GM04503 (cell line): ENCODE measurements around the gene UNG.
A peak's percentile ranks its signal among the peaks of the same experiment; 100 is the strongest.
"Not testable (repeated sequence)": the region's sequence is repeated elsewhere in the genome, so short reads cannot be mapped to it uniquely, and the experiment has no call there.

ENCODE experiments used
- DNase-seq: peaks from one replicate; pipeline ENCODE4 v3.0.0-alpha.2; 2012; ENCODE audit warnings: low read depth

UNG gene

GRCh38 chr12:109097435-109098182 is at the start of gene UNG:
TSS of gene UNG (plus strand) at chr12:109097597. CDS start at chr12:109097680, 83 bp downstream.
- DNase-seq: peak; percentile 63

DNA sequence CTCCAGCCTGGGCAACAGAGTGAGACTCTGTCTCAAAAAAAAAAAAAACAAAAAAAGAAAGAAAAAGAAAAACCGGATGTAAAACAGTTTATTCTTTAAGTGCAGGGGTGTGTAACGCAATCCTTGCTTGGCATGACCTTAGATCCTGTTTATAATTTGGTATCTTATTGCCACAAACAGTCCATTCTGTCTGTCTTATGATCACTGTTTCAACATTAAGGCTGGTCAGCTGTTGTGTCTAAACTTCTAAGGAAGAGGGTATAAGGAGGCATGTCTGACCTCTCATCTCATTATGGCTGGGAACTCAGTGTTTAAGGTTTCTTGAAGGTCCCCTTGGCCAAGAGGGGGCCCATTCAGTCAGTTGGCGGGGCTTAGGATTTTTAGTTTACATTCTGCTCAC is 48.7 kb upstream of the UNG start:
- DNase-seq: not testable (repeated sequence)

- DNase-seq: not testable (repeated sequence)
Observed at GRCh38 chr12:109049794-109050193, 47.6 kb upstream of the UNG start.

DNA sequence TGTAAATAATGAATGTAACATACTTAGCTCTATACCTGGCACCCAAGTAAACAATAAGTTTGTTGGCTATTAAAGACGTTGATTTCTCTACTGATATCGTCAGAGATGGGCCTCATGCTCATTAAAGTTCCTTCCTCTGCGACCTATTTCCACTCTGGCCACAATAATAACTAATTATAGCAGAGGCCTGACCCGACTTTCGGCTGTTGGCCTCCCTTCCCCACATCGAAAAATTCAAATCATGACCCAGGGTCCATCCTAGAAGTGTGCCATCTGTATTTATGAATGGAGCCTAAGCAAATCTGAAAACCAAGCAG is 45.3 kb upstream of the UNG start:
- no peak for DNase-seq

GRCh38 chr12:109052414-109053323 is 44.7 kb upstream of the UNG start, which contains the start of gene USP30:
TSS of gene USP30 (plus strand) at chr12:109052576. CDS start at chr12:109052679, 103 bp downstream.
- peak; percentile 36 for DNase-seq

GRCh38 chr12:109053382-109054123 is 43.8 kb upstream of the UNG start:
- no peak for DNase-seq

GRCh38 chr12:109054124-109054513 is 43.3 kb upstream of the UNG start:
- DNase-seq: not testable (repeated sequence)

DNA sequence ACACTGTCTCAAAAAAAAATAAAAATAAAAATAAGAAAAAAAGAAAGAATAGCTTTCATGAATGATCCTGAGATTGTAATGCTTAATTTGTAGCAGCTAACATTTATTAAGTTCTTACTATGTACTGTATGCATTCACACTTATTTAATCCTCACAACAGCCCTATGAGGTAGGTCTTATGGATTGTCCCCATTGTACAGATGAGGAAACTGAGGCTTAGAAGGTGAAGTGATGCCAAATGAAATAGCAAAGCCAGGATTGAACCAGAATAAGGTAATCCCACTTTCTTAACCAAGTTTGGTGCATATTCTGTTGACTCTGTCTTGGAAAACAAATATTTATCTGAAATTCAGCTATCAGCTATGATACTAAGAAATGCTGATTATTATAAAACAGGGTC is 42.9 kb upstream of the UNG start:
- DNase-seq: no peak

DNA sequence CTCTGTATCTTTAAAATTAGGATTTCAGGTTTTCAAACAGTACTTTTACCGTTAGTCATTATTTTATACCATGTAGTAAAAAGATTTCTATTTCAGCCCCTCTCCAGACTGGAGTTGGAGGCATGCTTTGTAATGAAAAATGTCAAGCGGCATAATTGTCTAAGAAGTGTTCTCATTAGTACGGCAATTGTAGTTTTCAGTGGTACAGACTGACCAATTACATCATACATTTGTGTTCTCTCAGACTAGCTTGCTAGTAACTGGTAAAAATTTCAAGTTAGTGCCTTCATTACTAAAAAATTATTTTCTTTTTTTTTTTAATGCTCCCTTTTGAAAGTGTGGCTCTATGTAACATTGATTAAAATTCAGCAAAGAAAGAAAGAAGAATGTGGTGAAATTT is 40.5 kb upstream of the UNG start:
- no peak for DNase-seq

- no peak for DNase-seq
Observed at GRCh38 chr12:109057376-109057775, 40.0 kb upstream of the UNG start.

DNA sequence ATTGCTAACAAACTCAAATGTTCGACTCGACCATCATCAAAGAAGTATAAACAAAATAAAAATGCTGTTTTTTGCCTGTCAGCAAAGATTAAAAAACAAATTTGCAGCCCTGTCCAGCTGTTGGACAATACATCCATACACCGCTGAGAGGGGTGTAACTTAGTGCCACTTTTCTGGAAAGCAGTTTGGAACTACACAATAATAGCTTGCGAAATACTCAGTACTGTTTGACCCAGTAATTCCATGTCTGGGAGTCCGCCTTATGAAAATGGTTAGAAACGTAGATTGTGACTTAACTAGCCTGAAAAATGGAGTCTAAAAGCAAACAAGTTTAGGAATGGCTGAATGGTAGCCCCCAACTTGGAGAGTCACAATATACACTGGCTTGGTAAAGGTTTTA is 38.6 kb upstream of the UNG start:
- no peak for DNase-seq

- no peak for DNase-seq
Observed at GRCh38 chr12:109064143-109064542, 33.3 kb upstream of the UNG start.

GRCh38 chr12:109065154-109065852 is 32.1 kb upstream of the UNG start:
- no peak for DNase-seq

- no peak for DNase-seq
Observed at GRCh38 chr12:109065853-109066193, 31.6 kb upstream of the UNG start.

DNA sequence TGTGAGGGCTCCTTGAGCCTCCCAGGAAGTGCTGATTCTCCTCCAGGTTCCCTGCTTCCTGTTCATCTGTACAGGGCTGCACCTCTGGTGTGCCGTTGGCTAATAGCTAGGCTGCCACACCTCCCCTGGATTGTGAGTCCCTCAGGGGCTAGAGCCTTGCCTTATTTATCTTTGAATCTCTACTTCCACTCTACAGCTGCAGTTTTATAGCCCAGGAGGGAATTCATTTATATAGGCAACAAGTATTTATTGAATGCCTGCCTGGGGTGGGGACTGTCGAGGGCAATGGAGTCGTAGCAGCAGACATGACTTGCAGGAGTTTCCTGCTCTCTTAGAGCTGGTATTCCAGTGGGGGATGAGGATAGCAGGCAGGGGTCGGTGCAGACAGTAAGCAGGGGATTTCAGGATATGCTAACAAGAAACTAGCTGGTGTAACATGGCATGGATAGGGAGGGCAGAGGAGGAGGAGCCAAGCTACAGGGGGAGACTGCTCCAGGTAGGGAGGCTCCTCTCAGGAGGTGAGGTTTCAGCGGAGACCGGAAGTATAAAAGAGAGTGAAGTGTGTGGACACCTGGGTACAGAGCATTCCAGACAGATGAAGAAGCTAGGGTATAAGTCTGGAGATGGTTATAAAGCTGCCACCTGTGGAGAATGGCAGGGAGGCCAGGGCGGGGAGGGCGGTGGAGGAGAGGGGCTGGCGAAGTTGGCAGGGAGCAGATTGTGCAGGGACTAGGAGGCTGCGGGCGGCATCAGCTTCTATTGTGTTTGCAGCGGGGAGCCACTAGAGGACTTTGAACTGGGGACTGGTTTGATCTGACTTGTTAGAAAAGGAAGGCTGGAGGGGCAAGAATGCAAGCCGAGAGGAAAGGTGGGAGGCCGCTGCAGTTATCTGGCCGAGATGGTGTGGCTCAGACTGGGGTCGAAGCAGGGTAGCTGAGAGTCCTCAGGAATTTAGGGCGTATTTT is 27.8 kb upstream of the UNG start:
- no peak for DNase-seq

DNA sequence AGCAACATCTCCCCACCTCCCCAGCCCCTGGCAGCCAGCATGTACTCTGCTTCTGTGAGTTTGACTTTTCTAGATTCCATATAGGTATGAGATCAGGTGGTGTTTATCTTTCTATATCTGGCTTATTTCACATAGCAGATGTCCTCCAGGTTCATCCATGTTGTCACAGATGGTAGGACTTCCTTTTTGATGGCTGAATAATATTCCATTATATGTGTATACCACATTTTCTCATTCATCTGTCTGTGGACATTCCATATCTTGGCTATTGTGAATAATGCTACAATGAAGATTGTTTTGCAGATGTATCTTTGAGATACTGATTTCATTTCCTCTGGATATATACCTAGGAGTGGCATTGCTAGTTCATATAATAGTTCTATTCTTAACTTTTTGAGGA is 22.5 kb upstream of the UNG start:
- DNase-seq: no peak

- DNase-seq: no peak
Observed at GRCh38 chr12:109082751-109083150, 14.6 kb upstream of the UNG start.

DNA sequence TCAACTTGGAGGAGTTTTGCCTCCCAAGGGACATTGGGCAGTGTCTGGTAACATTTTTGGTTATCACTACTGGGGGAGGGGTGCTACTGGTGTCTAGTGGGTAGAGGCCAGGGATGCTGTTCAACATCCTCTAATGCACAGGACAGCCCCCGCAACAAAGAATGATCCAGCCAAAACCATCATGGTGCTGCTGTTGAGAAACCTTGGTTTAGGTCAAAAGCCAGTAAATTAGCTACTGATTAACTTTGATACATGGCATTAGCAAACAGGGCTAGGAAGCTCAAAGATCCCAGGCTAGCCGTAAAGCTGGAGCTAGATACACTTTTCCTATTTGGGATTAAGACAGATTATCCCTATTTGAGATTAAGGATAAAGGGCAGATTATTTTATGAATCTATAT is 13.0 kb upstream of the UNG start:
- no peak for DNase-seq

DNA sequence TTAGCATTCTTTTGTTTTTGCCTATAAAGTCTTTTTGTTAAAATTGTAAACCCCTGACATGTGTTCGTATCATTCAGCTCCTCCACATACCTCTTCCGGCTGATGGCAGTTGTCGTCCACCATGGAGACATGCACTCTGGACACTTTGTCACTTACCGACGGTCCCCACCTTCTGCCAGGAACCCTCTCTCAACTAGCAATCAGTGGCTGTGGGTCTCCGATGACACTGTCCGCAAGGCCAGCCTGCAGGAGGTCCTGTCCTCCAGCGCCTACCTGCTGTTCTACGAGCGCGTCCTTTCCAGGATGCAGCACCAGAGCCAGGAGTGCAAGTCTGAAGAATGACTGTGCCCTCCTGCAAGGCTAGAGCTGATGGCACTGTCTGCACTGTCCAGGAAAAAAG is 11.8 kb upstream of the UNG start:
- DNase-seq: no peak

DNA sequence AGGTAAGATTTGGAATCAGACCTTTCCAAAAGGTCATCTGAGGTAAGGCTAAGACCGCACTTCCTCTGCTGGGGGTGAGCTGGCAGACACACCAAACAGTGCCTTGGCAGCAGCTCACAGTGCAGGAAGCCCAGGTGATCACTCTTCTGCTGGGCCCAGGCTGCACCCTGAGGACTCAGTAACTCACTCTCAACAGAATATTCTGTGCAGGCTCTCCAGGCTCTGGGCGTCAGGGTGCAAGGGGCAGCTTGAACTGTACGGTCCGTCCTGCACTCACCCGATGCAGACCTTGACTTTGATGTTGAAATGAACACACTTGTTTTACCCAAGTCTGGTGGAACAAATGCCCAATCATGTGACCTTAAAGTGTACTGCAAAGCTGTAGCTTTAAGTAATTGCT is 10.1 kb upstream of the UNG start:
- DNase-seq: no peak

- no peak for DNase-seq
Observed at GRCh38 chr12:109088818-109089217, 8.6 kb upstream of the UNG start.
